DMS79 (cell line): ENCODE results near the gene METTL9.
"Not testable (repeated sequence)": the region's sequence is repeated elsewhere in the genome, so short reads cannot be mapped to it uniquely, and the experiment has no call there.

Experiments used
- DNase-seq: peaks from one replicate; lab custom pipeline; 2025; lab: John Stamatoyannopoulos, UW

METTL9 gene

GRCh38 chr16:21610766-21611165 is 11.4 kb downstream of the METTL9 start:
- DNase-seq = peak; percentile 49

DNA sequence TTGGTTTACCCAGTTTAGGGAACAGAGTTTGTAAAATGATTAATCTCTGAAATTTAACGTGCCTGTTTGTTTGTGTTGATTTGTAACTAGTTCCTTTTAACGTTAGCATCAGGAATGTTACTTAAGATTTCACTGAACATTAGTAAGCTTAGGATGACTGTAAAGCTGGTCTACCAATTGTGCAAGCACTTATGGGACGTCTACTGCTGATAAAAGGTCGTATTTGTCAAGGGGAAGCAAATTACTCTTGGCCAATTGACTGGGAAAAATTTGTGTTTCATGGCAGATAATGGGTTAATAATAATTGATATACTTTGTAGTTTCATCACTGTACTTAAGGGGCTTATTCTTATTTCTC is 11.8 kb downstream of the METTL9 start:
- DNase-seq = no peak

DNA sequence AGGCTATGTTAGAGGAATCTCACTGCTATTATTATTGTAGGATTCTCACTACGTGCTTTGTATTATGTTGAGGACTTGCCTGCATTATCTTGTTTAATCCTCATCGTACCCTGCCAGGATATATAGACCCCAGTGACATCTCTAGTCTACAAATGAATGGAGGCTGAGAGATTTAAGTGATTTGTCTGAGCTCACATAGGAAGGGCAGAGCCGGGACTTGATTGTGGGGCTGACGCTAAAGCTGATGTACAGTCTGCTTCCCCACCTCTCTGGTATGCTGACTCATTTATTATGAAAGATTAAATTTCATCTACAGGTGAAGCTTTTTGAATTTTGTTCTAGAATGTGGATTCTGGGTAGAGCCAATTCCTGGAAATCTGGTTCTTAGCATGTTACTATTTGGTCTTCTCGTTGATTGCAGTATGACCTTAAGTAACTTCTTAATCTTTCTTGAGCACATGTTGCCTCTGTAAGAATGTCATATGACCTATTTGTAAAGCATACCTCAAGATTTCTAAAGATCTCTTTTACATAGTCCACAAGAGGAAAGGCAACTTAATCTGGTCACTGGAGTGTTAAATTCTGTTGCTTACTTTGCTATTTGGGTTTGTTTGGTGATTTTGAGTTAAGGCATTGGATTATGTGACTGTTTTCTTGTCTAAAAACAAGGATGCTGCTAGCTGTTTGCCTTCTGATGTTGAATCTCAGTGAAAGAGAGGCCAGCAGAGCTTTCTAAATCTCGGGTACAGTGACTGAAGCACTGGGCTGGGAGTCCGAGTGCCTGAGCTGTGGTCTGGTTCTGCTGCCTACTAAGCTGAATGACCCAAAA is 12.4 kb downstream of the METTL9 start:
- no peak for DNase-seq

GRCh38 chr16:21613361-21613760 is 14.0 kb downstream of the METTL9 start:
- DNase-seq = peak; percentile 65

DNA sequence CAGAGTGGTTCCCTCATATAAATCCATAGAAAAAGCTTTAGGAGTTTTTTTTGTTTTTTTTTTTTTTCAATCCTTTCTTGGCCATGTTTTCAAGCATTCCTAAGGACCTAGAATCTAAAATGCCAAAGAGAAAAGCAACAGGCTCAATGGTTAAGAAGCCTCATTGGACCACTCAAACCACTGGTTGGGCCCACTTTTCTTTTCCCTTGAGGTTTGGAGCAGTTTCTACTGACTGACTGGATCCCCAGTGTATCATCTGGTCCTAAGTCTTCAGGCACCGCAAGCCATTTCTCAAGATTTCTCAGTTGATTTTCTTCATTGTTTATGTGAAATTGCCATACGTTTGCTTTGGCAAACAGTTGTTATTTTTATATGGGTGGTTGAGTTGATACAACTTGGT is 14.4 kb downstream of the METTL9 start:
- DNase-seq = no peak

- DNase-seq = no peak
Observed at GRCh38 chr16:21614896-21615295, 15.5 kb downstream of the METTL9 start.

DNA sequence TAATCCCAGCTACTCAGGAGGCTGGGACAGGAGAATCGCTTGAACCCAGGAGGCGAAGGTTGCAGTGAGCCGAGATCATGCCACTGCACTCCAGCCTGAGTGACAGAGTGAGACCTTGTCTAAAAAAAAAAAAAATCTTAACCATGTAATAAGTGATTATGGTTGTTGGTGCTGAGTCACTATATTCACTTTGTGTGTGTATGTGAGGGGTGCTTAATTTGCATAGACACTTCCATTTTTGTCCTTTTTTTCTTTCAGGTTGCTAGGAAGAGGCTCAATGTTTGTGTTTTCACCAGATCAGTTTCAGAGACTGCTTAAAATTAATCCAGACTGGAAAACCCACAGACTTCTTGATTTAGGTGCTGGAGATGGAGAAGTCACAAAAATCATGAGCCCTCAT is 18.2 kb downstream of the METTL9 start:
- no peak for DNase-seq

DNA sequence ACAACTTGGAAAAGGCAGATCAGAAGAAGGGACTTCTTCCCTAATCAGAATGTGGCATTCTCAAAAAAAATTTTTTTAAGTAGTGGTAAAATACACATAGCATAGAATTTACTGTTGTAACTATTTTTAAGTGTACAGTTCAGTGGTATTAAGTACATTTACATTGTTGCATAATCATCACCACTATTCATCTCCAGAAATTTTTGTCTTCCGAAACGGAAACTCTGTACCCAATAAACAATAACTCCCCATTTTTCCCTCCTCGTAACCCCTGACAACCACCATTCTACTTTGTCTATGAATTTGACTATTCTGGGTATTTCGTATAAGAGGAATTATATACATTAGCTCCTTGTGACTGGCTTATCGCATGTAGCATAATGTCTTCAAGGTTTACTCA is 18.9 kb downstream of the METTL9 start:
- DNase-seq = no peak

DNA sequence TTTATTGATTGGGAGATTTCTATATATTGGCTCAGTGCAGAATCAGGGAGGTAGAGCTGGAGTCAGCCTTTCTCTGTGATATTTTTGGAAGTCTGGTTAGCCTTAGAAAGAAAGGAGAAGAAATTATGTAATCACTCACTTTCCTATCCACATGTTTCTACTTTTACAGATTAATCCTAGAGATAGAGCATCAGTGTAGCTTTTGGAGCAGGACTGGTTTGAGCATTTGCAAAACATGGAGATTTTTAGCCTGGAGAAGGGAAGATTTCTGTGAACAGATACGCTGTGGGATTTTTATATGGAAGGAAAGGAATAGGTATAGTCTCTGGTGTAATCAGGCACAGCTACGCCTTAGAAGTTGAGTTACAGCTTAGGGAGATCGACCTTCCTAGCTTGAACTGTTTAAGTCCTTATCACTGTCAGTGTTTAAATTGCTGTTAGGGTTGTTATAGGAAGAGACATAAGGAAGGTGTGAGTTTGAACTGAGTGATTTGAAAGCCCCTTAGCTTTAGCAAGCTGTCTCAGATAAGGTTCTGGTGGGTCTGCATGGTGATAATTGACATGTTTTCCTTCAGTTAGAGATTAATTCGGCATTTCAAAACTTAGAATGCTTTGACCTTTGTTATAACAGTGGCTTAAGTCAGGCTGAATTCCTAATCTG is 20.5 kb downstream of the METTL9 start:
- DNase-seq = no peak

DNA sequence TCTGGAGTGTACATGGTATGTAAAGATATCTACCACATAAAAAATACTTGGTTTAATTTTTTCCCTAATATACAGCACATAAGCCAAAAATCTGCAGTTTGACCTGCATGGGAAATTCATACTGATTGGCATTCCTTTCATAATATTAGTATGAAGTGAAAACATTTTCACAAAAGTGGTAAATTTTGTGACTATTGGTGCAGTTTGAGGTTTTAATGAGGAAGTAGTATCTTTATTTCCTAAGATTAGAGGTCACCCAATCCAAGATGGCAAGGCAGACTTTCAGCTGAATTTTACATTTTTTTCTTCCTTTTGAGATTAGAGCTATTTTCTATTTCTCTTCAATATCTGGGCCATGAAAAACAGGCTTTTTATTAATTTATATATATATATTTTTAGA is 21.2 kb downstream of the METTL9 start:
- DNase-seq = no peak

- no peak for DNase-seq
Observed at GRCh38 chr16:21622545-21622944, 23.2 kb downstream of the METTL9 start.

DNA sequence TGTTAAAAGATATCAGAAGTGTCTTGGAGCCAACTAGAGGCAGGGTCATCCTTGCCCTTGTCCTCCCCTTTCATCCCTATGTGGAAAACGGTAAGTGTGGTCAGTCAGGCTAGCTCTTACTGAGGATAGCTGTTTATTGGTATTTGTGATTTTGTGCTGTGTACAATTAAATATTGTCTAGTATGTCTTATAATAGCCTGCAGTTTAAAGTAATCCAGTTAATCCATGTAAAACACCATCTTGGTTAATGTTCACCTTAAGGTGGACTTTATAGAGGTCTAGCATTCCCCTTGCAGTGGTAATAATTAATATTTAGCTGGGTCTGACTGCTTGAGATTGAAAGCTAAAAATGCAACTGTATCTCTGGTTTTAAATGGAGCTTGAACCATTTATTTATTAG is 25.6 kb downstream of the METTL9 start:
- no peak for DNase-seq

DNA sequence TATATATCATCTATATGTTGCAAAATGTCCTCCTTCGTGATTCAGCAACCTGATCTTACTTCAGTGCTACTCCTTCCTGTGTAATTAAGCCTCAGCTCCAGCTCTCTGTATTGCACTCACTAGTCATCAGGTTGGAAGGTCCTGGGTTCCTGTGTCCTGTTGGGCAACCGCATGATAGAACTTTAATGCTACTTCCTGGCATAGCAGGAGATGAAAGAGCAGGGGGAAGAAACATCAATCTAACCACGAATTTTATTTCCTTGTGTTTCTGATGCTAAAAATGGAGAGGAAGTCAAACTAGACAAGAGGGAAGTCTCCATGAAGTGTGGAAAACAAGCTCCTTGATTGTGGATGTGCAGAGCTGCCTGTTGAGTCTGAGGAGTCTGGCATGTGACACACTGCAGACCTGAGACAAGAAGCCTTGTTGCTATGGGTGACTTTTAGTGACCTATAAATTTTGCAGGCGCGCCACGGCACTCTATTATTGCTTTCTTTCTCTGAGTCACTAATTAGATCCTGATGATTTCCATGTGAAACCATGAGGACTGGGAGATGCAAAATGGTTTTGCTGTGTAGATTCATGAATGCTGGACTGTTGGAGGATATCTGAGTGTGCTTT is 27.4 kb downstream of the METTL9 start:
- no peak for DNase-seq

- DNase-seq = no peak
Observed at GRCh38 chr16:21628121-21628726, 28.8 kb downstream of the METTL9 start.

DNA sequence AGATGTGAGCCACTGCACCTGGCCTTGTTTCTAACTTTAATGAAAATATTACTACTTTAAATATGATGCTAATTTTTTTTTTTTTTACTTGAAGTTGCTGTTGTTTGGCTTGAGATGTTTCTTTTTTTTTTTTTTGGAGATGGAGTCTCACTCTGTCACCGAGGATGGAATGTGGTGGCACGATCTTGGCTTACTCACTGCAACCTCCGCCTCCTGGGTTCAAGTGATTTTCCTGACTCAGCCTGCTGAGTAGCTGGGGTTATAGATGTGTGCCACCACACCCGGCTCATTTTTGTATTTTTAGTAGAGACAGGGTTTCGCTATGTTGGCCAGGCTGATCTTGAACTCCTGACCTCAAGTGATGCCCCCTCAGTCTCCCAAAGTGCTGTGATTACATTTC is 29.4 kb downstream of the METTL9 start:
- DNase-seq = no peak

DNA sequence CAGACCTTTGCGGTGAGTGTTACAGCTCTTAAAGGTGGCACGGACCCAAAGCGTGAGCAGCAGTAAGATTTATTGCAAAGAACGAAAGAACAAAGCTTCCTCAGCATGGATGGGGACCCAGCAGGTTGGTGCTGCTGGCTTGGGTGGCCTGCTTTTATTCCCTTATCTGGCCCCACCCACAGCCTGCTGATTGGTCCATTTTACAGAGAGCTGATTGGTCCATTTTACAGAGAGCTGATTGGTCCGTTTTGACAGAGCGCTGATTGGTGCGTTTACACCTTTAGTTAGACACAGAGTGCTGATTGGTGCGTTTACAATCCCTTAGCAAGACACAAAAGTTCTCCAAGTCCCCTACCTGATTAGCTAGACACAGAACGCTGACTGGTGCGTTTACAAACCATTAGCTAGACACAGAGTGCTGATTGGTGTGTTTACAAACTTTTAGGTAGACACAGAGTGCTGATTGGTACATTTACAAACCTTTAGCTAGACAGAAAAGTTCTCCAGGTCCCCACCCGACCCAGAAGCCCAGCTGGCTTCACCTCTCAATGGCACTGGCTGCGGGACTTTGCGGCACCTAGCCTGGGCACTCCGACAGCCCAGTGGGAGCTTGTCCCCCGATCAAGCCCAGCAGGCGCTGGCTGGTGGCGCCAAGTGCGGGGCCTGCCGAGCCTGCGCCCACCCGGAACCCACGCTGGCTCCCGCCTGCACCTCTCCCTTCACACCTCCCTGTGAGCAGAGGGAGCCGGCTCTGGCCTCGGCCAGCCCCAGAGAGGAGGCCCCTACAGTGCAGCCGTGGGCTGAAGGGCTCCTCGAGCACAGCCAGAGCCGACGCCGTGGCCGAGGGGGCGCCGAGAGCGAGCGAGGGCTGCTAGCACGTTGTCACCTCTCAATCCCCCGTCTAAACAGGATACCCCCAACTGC is 30.5 kb downstream of the METTL9 start:
- not testable (repeated sequence) for DNase-seq

DNA sequence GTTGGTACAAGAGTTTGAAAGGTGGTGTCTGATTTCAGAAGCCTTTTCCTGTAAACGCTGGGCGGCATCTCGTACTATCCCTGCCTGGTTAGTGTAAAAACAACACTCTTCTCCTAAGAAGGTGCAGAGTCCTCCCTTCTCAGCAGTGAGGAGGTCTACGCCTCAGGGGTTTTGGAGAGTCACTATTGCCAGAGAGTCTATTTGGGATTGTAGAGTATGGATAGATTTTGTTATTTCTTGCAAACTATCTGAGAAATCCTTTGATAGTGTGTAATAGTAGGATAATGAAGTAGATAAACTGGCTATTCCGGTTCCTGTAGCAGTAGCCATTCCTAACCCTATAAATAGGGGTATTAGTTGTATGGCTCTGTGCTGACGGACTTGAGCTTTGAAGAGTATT is 31.5 kb downstream of the METTL9 start:
- DNase-seq = not testable (repeated sequence)

- not testable (repeated sequence) for DNase-seq
Observed at GRCh38 chr16:21631376-21631775, 32.0 kb downstream of the METTL9 start.

GRCh38 chr16:21631951-21632575 is 32.7 kb downstream of the METTL9 start:
- DNase-seq = not testable (repeated sequence)

GRCh38 chr16:21634216-21634615 is 34.8 kb downstream of the METTL9 start:
- DNase-seq = no peak

DNA sequence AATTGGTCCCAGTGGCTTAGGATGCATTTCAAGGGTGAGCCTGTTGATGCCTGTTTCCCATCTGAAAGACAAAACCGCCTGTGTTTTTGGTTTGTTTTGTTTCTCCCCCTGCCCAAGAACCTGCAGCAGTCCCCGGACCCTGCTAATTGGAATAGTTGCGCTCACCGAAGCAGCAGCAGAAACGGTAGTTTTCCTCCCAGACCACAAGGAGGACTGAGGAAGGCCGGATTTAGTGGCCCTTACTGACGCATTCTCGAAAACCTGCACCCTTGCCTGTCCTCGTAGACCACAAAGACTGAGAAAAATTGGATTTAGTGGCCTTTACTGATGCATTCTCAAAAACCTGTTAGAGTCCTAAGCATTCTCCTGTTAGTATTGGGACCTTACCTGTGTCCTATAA is 36.3 kb downstream of the METTL9 start:
- DNase-seq = not testable (repeated sequence)
